GM12892 (cell line): Measurements from ENCODE around the gene SLC6A17. TPM values are rescaled to one million over a fixed set of nuclear protein-coding genes. Genes with fewer than 3 reads are reported as not detected.

Source experiments
- DNase-seq: peaks from one replicate; pipeline ENCODE4 v3.0.0; 2011; ENCODE audit not compliant: insufficient read length
- FAIRE-seq: peaks from 2 replicates; lab custom pipeline; 2011; peaks lifted over from hg19 to GRCh38; lab: Jason Lieb, UNC
- POLR2A ChIP-seq: IDR thresholded peaks from 2 replicates; pipeline ENCODE4 v1.6.1; 2011; ENCODE audit warnings: low read depth, low read length, control low read depth
- POLR2AphosphoS5 ChIP-seq: IDR thresholded peaks from 2 replicates; pipeline ENCODE4 v1.6.1; 2011; ENCODE audit warnings: low read depth, low read length, control low read depth
- TAF1 ChIP-seq: IDR thresholded peaks from 2 replicates; pipeline ENCODE4 v1.6.1; 2011; ENCODE audit warnings: low read depth, mild to moderate bottlenecking, control low read depth, low read length, borderline replicate concordance
- polyA plus RNA-seq: library from polyadenylated mRNA; unstranded; fragments of >200 nt; gene quantifications from one replicate; pipeline ENCODE4 v1.2.1, GENCODE V29; 2012; ENCODE audit warnings: missing spikeins, inconsistent platforms; ENCODE audit not compliant: missing spikeins

SLC6A17 gene
- polyA plus RNA-seq, result not detected

DNA sequence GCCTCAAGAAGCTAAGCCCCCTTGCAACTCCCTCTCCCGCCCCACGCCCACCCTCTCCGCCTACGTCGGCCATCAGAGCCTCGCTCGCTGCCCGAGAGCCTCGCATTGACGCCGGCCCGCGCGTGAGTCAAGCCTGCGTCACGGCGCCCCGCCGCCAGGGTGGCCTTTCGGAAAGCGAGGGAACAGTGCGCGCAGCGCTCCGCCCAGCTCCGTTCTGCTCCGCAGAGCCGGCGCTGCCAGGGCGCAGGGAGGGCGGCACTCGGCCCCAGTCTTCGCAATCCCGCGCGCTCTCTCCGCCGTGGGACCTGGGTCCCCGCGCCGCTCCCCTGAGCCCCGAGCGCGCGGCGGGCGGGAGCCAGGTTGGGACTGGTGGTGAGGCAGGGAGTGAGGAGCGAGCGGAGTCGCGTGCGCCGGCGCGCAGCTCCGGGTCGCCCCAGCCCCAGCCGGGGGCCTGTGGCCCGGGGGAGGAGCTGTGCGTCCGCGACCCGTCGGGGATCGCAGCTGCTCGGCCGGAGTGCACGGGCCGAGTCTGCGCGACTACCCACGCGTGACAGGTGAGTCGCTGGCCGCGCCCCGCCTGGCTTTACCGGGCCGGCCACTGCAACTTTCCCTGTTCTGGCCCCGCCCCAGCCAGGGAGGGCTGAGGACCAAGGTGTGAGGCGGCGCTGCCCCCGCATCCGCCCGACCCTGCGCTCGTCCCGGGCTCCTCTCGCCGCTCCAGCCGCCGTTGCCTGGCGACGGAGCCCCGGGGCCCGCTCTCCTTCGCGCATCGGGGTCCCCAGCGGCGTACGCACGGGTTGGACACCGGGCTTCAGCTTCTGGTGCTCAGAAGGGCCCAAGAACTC lies at the start of gene SLC6A17:
Gene SLC6A17, plus strand, starts transcription at position 165 of the 845 bp plus-strand sequence. CDS start 16,436 bp downstream, outside the sequence.
- no peak for TF ChIP-seq POLR2AphosphoS5
- no peak for TF ChIP-seq POLR2A
- TF ChIP-seq TAF1, result no peak
- no peak for FAIRE-seq
- DNase-seq, result peak; percentile 39

DNA sequence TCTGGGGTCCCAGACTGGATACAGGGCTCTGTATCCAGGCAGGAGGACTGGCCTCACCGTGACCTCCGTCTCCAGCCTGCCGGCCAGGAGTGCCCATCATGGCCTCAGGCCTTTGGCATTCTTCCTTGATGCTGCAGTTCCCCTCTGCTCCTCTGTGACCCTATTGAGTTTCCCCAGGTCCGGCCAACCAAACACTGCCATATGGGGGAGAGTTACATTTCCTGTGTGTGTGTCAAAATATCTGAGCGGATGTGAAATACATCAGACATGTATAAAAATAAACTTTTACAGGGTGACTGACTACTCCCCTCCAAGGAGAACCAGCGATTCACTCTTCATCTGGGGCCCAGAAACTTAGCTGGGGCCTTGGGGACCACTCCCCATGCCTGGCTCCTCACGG lies 48.2 kb upstream of the SLC6A17 start:
- no peak for TF ChIP-seq POLR2AphosphoS5
- no peak; the same call in 1 of the 2 replicates for TF ChIP-seq POLR2A
- no peak for TF ChIP-seq TAF1
- FAIRE-seq (no peak), DNase-seq (no peak)

DNA sequence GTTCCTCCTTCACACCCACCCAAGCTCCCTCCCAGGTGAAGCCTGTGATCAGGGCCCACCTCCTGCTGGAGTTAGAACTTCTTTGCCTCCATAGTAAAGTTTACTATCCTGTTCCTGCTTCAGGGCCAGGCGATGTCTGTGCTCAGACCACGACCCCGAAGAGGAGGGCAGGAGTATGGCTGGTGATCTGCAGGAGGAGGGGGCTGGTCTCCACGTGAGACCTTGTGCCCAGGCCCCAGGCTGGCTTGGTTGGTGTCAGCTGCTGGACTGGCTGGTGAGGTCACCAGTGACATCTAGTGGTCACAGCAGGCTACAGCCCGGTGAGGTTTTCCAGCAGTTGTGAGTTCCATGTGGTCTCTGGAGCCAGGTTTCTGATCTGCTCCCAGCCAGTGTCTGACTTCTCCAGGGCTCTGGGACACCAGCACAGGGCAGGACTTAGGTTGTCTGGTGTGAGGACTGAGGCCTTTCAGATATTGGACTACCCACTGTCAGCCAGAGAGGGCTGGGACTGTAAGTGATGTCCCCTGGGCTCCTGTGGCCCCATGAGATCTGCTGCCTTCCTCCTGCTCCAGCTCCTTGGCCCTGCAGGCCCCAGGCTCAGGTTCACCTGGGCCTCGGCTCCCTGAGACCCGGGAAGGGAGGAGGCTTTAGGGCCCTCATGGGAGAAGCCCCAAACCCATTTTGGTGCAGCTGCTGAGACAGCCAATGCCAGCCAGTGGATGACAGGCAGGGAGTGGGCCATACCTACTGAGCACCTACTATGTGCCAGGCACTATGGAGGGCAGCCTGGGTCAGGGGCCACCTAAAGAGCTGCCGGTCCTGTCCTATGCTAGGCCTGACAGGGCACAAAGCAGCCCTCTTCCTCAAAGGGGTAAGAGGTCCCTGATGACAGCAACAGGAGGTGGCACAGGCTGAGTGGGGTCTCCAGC lies 44.0 kb upstream of the SLC6A17 start:
- FAIRE-seq (peak; percentile 97), DNase-seq (peak; percentile 69)
- no peak for TF ChIP-seq POLR2AphosphoS5
- TF ChIP-seq POLR2A, result no peak
- TF ChIP-seq TAF1, result no peak

DNA sequence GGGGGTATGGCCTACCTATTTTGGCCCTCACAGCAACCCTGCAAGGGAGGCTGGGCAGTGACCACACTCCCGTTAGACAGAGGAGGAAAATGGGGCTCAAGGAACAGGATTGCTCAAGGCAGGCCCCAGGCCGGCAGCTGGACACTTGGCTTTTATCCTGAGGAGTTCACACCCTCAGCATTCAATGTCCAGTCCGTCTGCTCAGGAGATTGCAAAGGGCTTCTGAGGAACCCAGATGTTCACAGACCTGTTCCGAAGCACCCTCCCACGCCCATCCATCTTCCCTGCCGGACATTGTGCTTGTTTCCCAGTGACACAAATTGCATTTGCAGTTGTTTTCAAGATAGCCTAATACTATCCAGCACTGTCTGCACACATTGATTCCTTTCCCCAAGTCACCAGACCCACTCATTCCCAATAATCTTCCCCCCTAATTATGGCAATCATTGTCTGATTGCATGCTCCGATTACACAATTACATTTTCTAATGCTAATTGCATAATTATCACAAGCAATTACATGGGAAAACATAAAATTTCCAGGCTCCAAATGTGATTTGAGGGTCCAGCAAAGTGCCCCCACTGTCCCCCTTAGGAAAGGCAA lies 42.3 kb upstream of the SLC6A17 start:
- FAIRE-seq (no peak), DNase-seq (no peak)
- TF ChIP-seq TAF1, result no peak
- TF ChIP-seq POLR2AphosphoS5, result no peak
- TF ChIP-seq POLR2A, result no peak

DNA sequence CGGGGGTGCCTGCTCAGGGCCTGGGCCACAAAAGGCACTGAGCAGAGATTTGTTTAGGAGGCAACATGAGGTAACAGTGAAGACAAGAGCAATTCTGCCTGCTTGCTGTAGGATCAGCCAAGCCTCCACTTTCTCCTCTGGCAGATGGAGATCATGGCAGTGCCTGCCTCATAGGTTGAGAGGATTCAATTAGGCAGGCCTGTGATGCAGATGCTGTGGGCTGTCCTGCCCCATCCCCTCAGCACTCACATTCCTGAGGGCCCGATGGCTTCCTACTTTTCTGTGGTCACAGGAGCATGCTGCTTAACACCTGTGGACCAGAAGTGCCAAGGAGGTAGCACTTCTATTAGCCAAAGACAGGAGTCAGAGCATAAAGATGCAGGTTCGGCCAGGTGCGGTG lies 39.2 kb upstream of the SLC6A17 start:
- TF ChIP-seq POLR2A (no peak), POLR2AphosphoS5 (no peak), TAF1 (no peak)
- FAIRE-seq, result no peak

DNA sequence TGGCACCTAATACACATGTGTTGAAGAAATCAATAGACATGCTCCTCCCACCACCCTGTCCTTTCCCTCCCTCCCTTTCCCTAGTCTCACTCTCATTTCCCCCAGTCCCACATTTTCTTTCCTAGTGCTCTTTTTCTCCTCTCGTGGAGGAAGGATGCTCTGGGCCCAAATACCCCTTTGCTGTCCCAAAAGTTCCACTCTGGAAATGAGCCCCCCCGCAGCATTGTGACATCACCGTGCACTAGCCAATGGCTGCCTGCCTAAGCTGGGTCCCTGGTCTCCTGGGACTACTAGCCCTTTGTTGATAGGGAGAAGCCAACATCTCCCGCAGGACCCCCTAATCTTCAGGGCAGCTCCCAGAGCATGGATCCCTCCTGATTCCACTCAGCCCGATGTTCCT lies 38.2 kb upstream of the SLC6A17 start, which contains the start of gene UBL4B:
Gene UBL4B, plus strand, starts transcription at position 301 of the 400 bp plus-strand sequence. Its CDS starts 92 bp downstream, at position 393.
- FAIRE-seq, result no peak
- no peak for DNase-seq
- no peak for TF ChIP-seq TAF1

More for the DNA sequence above, 39.2 kb upstream of the SLC6A17 start:
- DNase-seq, result no peak

DNA sequence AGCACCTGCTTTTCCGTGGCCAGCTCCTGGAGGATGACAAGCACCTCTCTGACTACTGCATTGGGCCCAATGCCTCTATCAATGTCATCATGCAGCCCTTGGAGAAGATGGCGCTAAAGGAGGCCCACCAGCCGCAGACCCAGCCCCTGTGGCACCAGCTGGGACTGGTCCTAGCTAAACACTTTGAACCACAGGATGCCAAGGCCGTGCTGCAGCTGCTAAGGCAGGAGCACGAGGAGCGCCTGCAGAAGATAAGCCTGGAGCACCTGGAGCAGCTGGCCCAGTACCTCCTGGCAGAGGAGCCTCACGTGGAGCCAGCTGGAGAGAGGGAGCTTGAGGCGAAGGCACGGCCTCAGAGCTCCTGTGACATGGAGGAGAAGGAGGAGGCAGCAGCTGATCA lies 37.6 kb upstream of the SLC6A17 start:
- DNase-seq (no peak), FAIRE-seq (no peak)
- TF ChIP-seq POLR2A, result no peak
- TF ChIP-seq POLR2AphosphoS5, result no peak
- no peak for TF ChIP-seq TAF1

DNA sequence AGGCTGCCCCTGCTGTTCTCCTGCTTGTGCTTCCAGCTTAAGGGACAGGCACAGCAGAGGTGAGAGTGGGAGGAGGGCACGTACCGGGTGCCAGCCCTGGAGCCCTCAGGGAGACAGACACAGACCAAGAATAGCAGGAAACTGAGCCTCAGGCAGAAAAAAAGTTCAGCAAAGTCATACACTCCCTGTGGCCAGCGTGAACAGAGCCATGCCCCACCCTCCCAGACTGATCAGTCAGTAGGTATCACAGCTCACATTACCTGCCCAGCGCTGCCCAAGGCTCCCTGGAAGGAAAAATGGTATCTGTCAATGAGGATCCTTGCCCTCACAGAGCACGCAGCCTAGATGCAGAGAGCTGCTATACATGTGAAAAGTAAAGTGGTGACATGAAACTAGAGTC lies 36.7 kb upstream of the SLC6A17 start:
- DNase-seq (no peak), FAIRE-seq (no peak)
- no peak for TF ChIP-seq TAF1
- TF ChIP-seq POLR2AphosphoS5, result no peak
- TF ChIP-seq POLR2A, result no peak

DNA sequence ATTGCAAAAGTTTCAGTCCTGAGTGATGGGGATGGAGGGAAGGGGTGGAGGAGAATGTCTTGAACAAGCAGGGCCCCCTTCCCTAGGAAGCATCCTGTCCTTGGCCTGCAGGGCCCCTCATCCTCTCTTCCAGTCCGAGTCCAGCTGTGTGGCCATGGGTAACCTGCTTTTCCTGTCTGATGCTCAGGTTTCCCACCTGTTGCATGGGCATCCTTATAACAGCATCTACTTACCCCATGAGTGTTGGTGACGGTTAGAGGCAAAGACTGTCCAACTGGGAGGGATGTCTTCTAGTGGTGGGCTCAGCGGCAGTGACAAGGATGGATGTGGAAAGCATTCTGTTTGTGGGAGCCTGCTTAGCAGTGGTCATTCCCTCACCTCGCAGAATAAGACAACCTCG lies 36.1 kb upstream of the SLC6A17 start:
- DNase-seq, result no peak
- FAIRE-seq, result no peak

DNA sequence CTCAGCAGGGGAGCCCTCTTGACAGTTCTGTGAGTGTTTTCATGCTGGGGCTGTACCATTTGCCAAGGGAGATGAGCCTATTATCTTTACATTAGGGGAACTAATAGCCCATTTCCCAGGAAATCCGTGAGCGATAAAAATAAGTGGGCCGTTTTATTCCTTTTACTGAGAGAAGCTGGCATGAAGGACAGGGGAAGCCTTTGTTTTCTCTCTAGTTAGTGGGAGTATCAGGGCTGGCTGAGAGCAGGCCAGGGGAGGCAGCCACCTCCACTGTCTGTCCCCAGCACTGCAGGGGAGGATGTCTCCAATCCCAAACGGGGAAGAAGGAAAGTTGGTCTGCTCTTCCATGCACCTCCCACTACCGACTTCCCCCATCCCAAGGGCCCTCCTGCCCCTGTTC lies 35.5 kb upstream of the SLC6A17 start:
- DNase-seq (no peak), FAIRE-seq (no peak)
- TF ChIP-seq TAF1 (no peak), POLR2AphosphoS5 (no peak), POLR2A (no peak)

More for the DNA sequence above, 36.1 kb upstream of the SLC6A17 start:
- TF ChIP-seq TAF1 (no peak), POLR2A (no peak), POLR2AphosphoS5 (no peak)
